HL-60 (cell line): Measurements from ENCODE around the gene ADIPOR2.

Source experiments
- CTCF ChIP-seq: IDR thresholded peaks from one replicate; pipeline ENCODE4 v1.5.1; 2011; ENCODE audit warnings: low read length, control low read depth, inconsistent platforms; ENCODE audit not compliant: insufficient read depth
- GABPA ChIP-seq: IDR thresholded peaks from 2 replicates; pipeline ENCODE4 v1.6.1; 2012; ENCODE audit warnings: low read depth
- POLR2AphosphoS5 ChIP-seq: IDR thresholded peaks from 2 replicates; pipeline ENCODE4 v1.6.1; 2012; ENCODE audit warnings: low read depth
- REST ChIP-seq: IDR thresholded peaks from 2 replicates; pipeline ENCODE4 v1.6.1; 2012; ENCODE audit warnings: low read depth; ENCODE audit not compliant: insufficient replicate concordance
- SPI1 ChIP-seq: IDR thresholded peaks from 2 replicates; pipeline ENCODE4 v1.6.1; 2012; ENCODE audit warnings: low read depth, mild to moderate bottlenecking, borderline replicate concordance

GRCh38 chr12:1666215-1666614 is 24.7 kb upstream of the ADIPOR2 start:
- TF ChIP-seq CTCF, result no peak
- TF ChIP-seq POLR2AphosphoS5, result no peak
- TF ChIP-seq REST, result no peak
- no peak for TF ChIP-seq SPI1
- TF ChIP-seq GABPA, result no peak
